Thymus (tissue), 14 donors: ENCODE results near the gene NR2E1. TPM values are rescaled to one million over a fixed set of nuclear protein-coding genes. Genes with fewer than 3 reads are reported as not detected.

Experiments used
- DNase-seq, 9 donors: peaks; one replicate each; pipeline ENCODE4 v3.0.0-alpha.2; 2013; ENCODE audit warnings: low spot score in 9 of 9, low read depth in 6 of 9, missing footprints in 1 of 9
- H3K27ac ChIP-seq, 2 donors: one replicate each; pipeline ENCODE4 v1.5.1; 2013; ENCODE audit warnings: control low read depth in 1 of 2, low read depth in 1 of 2, low read length in 1 of 2, mild to moderate bottlenecking in 1 of 2, moderate library complexity in 1 of 2
- H3K27me3 ChIP-seq, 2 donors: one replicate each; pipeline ENCODE4 v1.5.1; 2013; ENCODE audit warnings: low read length in 1 of 2; ENCODE audit not compliant: control insufficient read depth in 2 of 2, insufficient read depth in 1 of 2
- H3K36me3 ChIP-seq, 2 donors: one replicate each; pipeline ENCODE4 v1.5.1; 2013; ENCODE audit warnings: low read length in 1 of 2, mild to moderate bottlenecking in 1 of 2, moderate library complexity in 1 of 2; ENCODE audit not compliant: control insufficient read depth in 2 of 2, insufficient read depth in 2 of 2
- H3K4me1 ChIP-seq, 2 donors: one replicate each; pipeline ENCODE4 v1.5.1; 2013; ENCODE audit warnings: low read length in 2 of 2; ENCODE audit not compliant: control insufficient read depth in 2 of 2, insufficient read depth in 2 of 2
- H3K4me3 ChIP-seq, 2 donors: one replicate each; pipeline ENCODE4 v1.5.1; 2013; ENCODE audit warnings: low read length in 2 of 2, control low read depth in 1 of 2, mild to moderate bottlenecking in 1 of 2
- H3K9me3 ChIP-seq, 2 donors: one replicate each; pipeline ENCODE4 v1.5.1; 2013; ENCODE audit warnings: low read length in 1 of 2, mild to moderate bottlenecking in 1 of 2; ENCODE audit not compliant: control insufficient read depth in 2 of 2, insufficient read depth in 1 of 2
- WGBS: extraction: QIAGEN DNeasy Blood & Tissue Kit; methylation state at CpG from one replicate; pipeline ENCODE4 v1.1.7; 2013; 5-methylcytosine and 5-hydroxymethylcytosine counted together
- long read RNA-seq, 10 donors: transcript quantifications; one replicate each; lab custom pipeline, GENCODE V29; 2026
- polyA plus RNA-seq: library from polyadenylated mRNA; stranded (reverse); fragments of 200-250 nt; gene quantifications from one replicate; pipeline ENCODE4 v1.2.3, GENCODE V29; 2013
- total RNA-seq: library from RNA; stranded (reverse); fragments of 120-200 nt; gene quantifications from one replicate; pipeline ENCODE4 v1.2.4, GENCODE V29; 2013
- donor health status: healthy.

Gene NR2E1
- 0.05 TPM for total RNA-seq
- 0.11 TPM for polyA plus RNA-seq
- long read RNA-seq, donor 1, partial matches to known transcripts, result 5 of 17 reads
- long read RNA-seq, donor 1, other reads (novel, unspliced or antisense), result 12 of 17 reads
- long read RNA-seq, donor 2, result 0 reads
- long read RNA-seq, donor 3, partial matches to known transcripts, result 133 of 358 reads
- long read RNA-seq, donor 3, other reads (novel, unspliced or antisense), result 225 of 358 reads
- long read RNA-seq, donor 4, partial matches to known transcripts, result 139 of 353 reads
- long read RNA-seq, donor 4, other reads (novel, unspliced or antisense), result 214 of 353 reads
- long read RNA-seq, donor 5, partial matches to known transcripts, result 234 of 616 reads
- long read RNA-seq, donor 5, other reads (novel, unspliced or antisense), result 382 of 616 reads
- long read RNA-seq, donor 6, result 0 reads
- long read RNA-seq, donor 7, partial matches to known transcripts, result 136 of 434 reads
- long read RNA-seq, donor 7, other reads (novel, unspliced or antisense), result 298 of 434 reads
- long read RNA-seq, donor 8, partial matches to known transcripts, result 48 of 83 reads
- long read RNA-seq, donor 8, other reads (novel, unspliced or antisense), result 35 of 83 reads
- long read RNA-seq, donor 9, partial matches to known transcripts, result 105 of 188 reads
- long read RNA-seq, donor 9, other reads (novel, unspliced or antisense), result 83 of 188 reads
- long read RNA-seq, donor 10, partial matches to known transcripts, result 97 of 300 reads
- long read RNA-seq, donor 10, other reads (novel, unspliced or antisense), result 203 of 300 reads

DNA sequence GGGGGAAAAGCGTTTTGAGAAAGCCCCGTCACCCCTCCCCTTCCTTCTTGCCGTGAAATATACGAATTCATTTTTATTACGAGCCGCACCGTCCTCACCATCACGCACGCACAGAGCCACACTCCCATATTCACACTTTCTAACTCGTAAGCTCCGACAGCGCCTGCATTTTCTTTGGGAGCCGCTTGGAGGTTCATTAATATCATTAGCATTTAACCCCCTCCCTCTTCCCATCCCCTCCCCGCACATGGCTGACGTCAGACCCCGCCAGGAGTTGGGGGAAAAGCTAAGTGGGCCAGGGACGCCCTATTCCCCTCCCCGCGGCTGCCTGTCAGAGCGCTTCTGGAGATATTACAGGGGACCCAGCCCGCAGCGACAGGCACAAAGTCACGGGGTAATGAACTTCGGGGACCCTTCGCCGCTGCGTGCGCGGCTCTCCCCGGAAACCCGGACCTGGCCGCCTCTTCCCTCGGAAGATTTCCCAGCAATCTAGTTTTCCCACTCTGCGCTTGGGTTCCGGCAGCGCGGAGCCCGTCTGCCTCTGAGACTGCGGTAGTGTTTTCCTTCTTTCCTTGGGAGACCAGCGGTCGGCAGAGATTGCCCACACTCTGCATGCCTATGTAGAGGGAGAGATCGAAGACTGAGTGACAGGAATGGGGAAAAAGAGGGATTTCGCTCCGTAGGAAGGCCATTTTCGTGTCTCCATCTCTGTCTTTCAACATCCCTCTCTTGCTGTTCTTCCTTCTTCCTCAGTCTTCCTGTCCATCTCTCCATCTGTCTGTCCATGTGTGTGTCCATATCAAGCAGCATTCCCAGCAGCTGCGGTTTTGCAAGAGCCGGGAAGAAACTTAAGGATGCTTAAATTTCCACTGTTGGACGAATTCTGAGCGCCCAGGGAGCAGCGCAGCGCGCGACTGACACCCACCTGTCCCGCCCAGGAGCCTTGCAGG lies at the start of gene NR2E1:
Gene NR2E1 (plus strand): TSS at position 309 of the 950 bp plus-strand sequence. CDS start 744 bp downstream, outside the sequence.
- no peak for DNase-seq
- Histone ChIP-seq H3K36me3 (no peaks in the 10 kb centered on the region), H3K9me3 (peaks cover 0 to 15% of the 10 kb centered on the region in 2 donors), H3K27me3 (peaks cover 90 to 100% of the 10 kb centered on the region in 2 donors), H3K4me1 (peaks cover 0 to 15% of the 10 kb centered on the region in 2 donors), H3K27ac (no peak within 1 kb of the TSS), H3K4me3 (no peak within 1 kb of the TSS)
- WGBS, result 4% methylated on average over 54 of the region's 54 CpGs

DNA sequence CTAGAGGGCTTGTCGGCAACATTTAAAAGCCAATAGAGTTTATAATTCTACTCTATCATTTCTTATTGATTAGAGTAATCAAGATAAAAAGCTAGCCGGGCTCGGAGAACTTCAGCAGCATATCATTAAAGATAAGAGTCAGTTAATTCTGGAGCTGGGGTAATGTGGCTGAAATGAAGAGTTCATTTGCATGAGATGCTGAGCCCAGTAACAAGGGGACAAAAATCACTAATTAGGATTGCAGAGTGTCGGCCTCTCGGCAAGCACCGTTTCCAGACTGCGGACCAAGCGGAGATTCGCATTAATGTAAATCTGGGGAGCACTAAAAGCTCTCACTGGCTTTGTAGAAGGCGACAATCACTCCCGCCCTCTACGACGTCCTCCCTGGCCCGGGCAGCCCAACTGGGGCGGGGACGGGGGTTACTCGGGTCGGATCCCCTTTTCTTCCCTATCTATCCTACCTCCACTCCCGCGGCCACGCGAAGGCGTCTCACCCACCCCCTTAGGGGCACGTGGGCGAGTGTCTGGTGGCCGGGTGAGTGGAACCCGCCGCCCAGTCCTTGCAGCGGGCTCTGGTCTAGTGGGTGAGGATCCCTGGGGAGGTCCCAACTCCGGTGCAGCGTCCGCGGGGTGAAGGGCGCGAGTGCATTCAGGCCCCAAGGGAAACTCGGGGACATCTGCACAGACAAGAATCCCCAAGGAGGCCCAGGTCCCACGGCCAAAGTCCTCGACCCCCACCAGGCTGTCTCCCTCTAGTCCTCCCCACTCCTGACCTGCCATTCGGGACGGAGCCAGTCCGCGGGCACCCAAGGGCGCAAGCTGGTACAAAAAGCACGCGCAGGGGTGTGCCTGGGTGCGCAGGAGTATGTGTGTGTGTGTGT lies 49.0 kb upstream of the NR2E1 start:
- H3K27ac ChIP-seq, result no peak overlapping the region
- no peaks in the 10 kb centered on the region for H3K36me3 ChIP-seq
- H3K9me3 ChIP-seq, result peaks cover 0 to 4% of the 10 kb centered on the region in 2 donors
- DNase-seq, result no peak
- WGBS, result 11% methylated on average over 46 of the region's 46 CpGs
- H3K4me3 ChIP-seq, result no peak overlapping the region
- peaks cover 0 to 25% of the 10 kb centered on the region in 2 donors for H3K4me1 ChIP-seq
- H3K27me3 ChIP-seq, result peaks cover 93 to 99% of the 10 kb centered on the region in 2 donors

DNA sequence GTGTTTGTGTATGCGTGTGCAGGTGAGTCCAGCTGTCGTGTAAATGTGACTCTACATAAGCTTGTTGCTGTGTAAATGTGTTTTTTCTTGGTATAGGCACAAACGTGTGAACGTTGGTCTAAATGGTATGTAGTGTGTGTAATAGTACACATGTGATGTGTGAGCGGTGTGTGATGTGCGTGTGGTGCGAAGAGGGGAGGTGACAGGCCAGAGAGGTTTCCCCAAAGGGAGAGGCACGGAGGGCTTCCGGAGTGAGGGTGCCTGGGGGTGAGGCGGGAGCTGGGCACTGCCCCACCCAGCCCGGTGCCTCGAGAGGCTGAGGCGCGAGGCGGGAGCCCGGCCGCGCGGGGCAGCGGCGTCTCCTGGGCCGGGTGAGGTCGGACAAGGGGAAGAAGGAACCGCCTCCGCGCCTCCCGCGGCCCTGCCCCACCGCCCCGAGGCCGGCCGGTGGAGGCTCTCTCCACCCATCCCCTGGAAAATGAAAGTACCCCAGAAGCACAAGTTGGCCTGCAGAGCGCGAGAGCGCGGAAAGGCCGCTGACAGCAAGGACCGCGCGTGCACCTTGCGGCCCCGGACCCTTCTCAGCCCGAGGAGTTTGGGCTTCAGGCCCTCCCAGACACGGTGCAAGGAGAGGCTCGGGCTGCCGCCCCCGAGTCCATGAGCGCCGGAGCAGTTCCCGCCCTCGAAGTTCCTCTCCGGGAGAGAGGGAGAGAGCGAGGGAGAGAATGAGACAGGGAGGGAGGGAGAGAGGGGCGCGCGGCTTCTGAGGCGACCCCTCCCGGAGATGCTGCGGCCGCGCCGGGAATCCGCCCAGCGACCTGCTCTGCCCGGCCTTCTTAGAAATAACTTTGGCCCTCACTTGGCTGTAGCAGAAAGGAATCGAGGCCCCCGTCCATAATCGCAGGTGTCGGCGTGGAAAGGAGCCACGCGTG lies 48.1 kb upstream of the NR2E1 start:
- no peak for DNase-seq
- under 1% methylated on average over 72 of the region's 72 CpGs for WGBS
- Histone ChIP-seq H3K27me3 (peaks cover 92 to 99% of the 10 kb centered on the region in 2 donors), H3K36me3 (no peaks in the 10 kb centered on the region), H3K9me3 (peaks cover 0 to 4% of the 10 kb centered on the region in 2 donors), H3K4me1 (peaks cover 0 to 25% of the 10 kb centered on the region in 2 donors), H3K4me3 (peak overlapping the region; percentile 36 to 37), H3K27ac (no peak overlapping the region)

DNA sequence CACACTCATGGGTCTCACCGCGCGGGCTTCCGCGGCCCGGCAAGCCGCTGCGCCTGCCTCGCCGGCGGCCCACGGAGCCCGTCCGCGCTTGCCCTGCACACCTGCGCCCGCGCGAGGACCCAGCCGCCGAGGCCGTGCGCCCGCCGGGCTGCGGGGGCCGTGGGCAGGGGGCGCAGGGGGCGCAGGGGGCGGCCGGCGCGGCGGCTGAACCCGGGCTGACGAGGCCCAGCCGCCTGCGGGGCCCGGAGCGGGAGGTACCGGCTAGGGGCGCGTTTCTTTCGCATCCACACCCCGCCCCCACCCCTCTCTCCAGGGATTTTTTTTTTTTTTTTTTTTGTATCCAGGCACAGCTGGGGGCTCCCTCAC lies 47.5 kb upstream of the NR2E1 start:
- H3K9me3 ChIP-seq, result peaks cover 0 to 4% of the 10 kb centered on the region in 2 donors
- DNase-seq, result no peak
- 1% methylated on average over 45 of the region's 45 CpGs for WGBS
- peaks cover 0 to 25% of the 10 kb centered on the region in 2 donors for H3K4me1 ChIP-seq
- H3K27ac ChIP-seq, result no peak overlapping the region
- peak overlapping the region in 1 of 2 donors; percentile 36 for H3K4me3 ChIP-seq
- H3K27me3 ChIP-seq, result peaks cover 92 to 99% of the 10 kb centered on the region in 2 donors
- H3K36me3 ChIP-seq, result no peaks in the 10 kb centered on the region

DNA sequence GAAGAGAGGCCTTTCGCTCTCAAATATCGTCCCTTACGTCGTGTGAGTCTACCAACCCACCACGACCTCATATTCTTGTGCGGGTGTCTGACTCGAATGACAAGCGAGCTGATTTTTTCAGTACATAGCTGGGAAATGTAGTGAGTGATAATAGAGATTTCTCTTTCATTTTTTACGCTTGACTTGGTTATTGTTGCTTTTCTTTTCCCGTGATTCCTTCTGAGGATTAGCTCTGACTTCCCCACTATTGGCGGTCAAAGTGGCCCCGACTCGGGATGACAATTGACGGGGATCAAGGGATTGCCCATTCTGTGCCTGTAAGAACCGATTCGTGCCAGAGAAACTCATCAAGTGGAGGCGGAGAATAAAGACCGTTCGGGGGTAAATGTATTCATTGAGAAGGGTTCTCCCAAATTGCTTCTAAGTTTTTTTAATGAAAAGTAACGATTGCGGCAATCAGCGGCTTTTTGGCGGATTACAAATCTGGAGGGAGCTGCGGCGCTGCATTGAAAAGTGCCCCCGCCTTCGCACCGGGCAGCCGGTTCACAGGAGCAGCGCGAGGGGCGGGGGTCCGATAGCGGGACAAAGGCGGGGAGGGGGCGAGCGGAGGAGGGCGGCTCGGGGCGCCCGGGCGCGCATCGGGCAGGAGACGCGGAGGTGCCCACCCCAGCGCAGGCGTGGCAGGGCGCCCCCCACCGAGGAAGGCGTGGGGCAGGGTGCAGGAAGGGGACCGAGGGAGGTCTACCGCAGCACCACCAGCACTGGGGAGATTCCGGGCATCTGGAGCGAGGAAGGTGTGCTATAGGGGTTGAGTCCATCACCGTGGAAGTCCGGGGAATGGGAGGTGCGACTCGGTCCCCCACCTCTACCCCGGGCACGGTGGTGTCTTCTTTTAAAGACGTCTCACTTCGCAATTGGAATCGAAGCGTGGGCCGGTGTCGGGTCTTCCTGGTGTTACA lies 46.7 kb upstream of the NR2E1 start:
- DNase-seq, result no peak

DNA sequence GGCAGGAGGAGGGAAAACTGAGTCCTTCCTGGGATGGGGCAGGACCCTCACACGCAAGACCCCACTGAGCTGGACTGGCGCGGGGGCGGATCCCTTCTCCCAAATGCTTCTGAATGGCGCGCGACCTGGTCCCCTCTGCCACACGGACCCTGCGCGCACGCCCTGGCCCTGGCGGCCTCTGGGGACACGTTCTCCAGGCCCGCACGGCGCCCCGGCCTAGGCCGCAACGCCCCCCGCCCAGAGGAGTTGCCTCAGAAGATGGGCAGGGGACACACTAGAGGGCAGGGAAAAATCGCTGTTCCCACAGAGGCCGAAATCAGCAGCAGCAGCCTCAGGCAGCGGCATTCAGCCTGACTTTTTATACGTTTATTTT lies 46.1 kb upstream of the NR2E1 start:
- 14% methylated on average over 24 of the region's 24 CpGs for WGBS
- DNase-seq, result no peak
- peaks cover 1 to 4% of the 10 kb centered on the region in 2 donors for H3K9me3 ChIP-seq
- H3K27me3 ChIP-seq, result peaks cover 89 to 99% of the 10 kb centered on the region in 2 donors
- peaks cover 0 to 25% of the 10 kb centered on the region in 2 donors for H3K4me1 ChIP-seq
- no peaks in the 10 kb centered on the region for H3K36me3 ChIP-seq
- no peak overlapping the region for H3K4me3 ChIP-seq
- no peak overlapping the region for H3K27ac ChIP-seq

More for the DNA sequence above, 46.7 kb upstream of the NR2E1 start:
- H3K4me1 ChIP-seq, result peaks cover 0 to 25% of the 10 kb centered on the region in 2 donors
- peaks cover 89 to 99% of the 10 kb centered on the region in 2 donors for H3K27me3 ChIP-seq
- no peaks in the 10 kb centered on the region for H3K36me3 ChIP-seq
- 2% methylated on average over 67 of the region's 67 CpGs for WGBS
- H3K9me3 ChIP-seq, result peaks cover 1 to 4% of the 10 kb centered on the region in 2 donors
- peak overlapping the region in 1 of 2 donors; percentile 36 for H3K4me3 ChIP-seq
- no peak overlapping the region for H3K27ac ChIP-seq

DNA sequence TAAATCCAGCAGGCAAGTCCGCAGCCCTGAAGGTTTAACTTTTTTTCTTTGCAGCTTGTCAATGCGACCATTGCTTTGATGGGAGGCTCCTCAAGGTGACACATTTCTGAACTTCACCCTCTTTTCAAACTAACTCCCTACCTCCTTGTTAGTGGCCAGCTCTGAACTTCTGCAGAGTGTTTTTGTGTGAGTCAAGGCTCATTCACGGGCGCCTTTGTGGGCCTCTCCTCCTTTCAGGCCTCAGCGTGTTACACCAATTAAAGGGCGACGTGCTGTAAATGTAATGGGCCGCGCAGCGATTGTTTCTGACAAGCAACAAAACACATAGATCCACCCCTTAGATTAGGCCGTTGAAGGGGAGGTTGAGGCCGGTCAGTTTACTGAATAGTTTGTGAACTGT lies 45.5 kb upstream of the NR2E1 start:
- Histone ChIP-seq H3K27me3 (peaks cover 83 to 99% of the 10 kb centered on the region in 2 donors), H3K36me3 (no peaks in the 10 kb centered on the region), H3K27ac (no peak overlapping the region), H3K4me1 (peaks cover 0 to 20% of the 10 kb centered on the region in 2 donors), H3K4me3 (no peak overlapping the region), H3K9me3 (peaks cover 1 to 4% of the 10 kb centered on the region in 2 donors)
- no peak for DNase-seq
- 35% methylated on average over 12 of the region's 12 CpGs for WGBS
